Activated CD8-positive, alpha-beta memory T cell treated with anti-CD3 and anti-CD28 coated beads for 48 hours (primary cell): ENCODE measurements around the gene ADM5.
"Not testable (repeated sequence)": the region's sequence is repeated elsewhere in the genome, so short reads cannot be mapped to it uniquely, and the experiment has no call there.

Experiments used
- DNase-seq, 3 experiments: peaks; one replicate each; pipeline ENCODE4 v3.0.0-alpha.2; 2020; ENCODE audit warnings: low read depth in 2 of 3, low spot score in 2 of 3

Gene ADM5

DNA sequence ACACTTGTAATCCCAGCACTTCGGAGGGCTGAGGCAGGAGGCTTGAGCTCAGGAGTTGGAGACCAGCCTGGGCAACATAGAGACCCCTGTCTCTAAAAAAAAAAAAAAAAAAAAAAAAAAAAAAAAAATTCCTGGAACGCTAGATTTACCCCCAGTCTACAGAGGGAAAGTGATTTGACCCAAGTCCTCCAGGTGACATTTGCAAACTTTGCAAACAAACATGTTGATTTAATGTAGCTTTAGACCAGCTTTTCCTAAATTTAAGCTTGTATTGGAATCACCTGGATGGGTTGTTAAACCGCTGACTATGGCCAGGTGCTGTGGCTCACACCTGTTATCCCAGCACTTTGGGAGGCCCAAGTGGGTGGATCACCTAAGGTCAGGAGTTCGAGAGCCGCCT is 10.0 kb downstream of the ADM5 start:
- DNase-seq = no peak

DNA sequence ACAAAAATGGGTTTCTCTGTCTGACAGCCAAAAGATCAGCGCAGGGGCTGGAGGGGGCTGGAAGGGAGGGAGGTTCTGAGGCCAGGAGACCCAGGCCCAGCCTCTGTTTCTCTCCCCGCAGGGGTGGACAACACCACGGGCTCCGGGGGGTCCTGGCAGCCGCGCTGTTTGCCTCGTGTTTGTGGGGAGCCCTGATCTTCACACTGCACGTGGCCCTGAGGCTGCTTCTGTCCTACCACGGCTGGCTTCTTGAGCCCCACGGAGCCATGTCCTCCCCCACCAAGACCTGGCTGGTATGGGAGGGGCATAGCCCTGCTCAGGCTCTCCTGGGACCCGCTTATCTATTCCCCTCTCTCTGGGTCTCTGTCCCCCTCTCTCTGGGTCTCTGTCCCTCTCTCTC is 11.2 kb downstream of the ADM5 start:
- no peak for DNase-seq

DNA sequence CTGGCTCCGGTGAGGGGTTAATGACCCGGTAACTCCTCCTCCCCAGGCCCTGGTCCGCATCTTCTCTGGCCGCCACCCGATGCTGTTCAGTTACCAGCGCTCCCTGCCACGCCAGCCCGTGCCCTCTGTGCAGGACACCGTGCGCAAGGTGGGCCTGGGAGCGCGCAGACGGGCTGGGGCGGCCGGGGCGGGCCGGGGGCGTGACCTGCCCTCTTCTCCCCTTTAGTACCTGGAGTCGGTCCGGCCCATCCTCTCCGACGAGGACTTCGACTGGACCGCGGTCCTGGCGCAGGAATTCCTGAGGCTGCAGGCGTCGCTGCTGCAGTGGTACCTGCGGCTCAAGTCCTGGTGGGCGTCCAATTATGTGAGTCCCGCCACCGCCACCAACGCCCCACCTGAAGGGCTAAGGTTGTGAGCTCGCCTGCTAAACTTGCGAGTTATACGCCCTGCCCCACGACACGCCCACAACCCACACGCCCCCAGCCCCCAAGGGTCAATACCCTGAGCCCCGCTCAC is 11.9 kb downstream of the ADM5 start:
- DNase-seq = no peak

DNA sequence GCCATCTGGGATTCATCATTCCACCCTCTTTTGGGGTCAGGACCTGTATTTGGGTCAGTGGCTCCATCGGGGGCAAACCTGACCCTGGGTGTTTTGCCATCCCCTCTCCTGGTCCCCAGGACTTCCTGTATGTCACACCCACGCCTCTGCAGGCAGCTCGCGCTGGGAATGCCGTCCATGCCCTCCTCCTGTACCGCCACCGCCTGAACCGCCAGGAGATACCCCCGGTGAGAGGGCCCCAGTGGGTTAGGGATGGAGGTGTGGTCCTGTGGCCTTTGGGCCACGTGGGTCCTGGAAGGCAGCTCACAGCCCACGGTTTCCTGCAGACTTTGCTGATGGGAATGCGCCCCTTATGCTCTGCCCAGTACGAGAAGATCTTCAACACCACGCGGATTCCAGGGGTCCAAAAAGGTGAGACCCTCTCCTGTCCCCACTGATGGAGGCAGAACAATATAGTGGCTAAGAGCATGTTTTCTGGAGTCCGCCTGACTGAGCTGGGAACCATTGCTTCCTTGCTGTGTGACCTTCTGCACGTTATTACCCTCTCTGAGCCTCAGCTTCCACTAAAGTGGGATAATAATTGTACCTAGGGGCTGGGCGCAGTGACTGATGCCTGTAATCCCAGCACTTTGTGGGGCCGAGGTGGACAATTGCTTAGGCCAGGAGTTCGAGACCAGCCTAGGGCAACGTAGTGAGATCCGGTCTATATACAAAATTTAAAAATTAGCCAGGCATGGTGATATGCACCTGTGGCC is 15.7 kb downstream of the ADM5 start:
- no peak for DNase-seq

DNA sequence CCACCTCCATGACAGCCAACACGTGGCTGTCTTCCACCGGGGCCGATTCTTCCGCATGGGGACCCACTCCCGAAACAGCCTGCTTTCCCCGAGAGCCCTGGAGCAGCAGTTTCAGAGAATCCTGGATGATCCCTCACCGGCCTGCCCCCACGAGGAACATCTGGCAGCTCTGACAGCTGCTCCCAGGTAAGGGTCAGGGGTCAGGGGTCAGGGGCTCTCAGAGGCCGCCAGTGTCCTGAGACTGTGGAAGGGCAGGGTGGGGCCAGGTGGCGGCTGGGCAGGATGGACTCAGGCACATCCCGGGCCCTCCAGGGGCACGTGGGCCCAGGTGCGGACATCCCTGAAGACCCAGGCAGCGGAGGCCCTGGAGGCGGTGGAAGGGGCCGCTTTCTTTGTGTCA is 16.5 kb downstream of the ADM5 start:
- no peak for DNase-seq

DNA sequence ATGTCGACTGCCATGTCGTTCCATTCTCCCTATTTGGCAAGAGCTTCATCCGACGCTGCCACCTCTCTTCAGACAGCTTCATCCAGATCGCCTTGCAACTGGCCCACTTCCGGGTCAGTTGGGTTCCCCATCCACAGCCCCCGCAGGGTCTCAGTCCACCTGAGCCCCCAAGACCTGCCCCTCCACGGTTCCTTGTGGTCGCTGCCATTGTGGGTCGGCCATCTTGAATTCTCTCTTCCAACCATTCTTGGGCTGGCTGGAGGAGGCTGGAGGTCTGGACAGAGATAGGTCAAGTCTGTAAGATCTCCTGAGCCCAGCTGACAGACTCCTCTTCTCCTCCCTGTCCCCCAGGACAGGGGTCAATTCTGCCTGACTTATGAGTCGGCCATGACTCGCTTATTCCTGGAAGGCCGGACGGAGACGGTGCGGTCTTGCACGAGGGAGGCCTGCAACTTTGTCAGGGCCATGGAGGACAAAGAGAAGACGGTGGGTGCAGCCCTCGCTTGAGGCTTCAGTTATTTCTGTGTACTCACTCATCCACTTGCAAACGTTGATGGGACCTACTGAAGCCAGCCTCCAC is 21.1 kb downstream of the ADM5 start:
- no peak for DNase-seq

DNA sequence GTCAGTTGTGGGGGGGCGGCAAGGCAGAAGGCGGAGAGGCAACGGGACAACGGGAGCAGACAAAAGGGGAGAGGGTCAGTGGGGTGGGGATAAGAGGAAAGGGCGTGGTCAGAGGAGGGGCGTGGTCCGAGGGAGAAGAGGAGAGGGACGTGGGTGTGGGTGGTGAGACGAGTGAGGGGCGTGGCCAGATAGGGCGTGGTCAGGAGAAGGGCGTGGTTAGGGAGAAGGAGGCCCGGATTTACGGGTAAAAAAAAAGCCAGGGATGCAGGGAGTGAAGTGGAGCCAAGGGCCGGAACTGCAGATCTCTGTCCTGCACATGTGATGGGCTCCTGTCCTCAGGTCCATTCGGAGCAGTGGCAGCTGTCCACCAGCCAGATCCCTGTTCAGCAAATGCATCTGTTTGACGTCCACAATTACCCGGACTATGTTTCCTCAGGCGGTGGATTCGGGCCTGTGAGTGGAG is 23.0 kb downstream of the ADM5 start:
- no peak for DNase-seq

DNA sequence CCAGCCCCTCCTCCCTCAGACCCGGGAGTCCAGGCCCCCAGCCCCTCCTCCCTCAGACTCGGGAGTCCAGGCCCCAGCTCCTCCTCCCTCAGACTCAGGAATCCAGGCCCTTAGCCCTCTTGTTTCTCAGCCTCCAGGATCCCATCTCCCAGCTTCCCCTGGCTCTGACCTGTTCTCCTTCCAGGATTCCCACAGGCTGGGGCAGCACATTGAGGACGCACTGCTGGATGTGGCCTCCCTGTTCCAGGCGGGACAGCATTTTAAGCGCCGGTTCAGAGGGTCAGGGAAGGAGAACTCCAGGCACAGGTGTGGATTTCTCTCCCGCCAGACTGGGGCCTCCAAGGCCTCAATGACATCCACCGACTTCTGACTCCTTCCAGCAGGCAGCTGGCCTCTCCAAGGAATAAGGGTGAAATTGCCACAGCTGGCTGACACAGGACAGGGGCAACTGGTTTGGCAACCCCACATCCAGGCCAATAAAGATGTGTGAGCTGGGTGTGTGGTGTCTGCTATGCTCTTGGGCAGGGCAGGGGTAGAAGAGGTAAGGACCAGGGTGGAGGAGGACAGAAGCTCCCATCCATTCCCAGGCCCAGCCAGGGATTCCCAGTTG is 23.9 kb downstream of the ADM5 start:
- no peak for DNase-seq

DNA sequence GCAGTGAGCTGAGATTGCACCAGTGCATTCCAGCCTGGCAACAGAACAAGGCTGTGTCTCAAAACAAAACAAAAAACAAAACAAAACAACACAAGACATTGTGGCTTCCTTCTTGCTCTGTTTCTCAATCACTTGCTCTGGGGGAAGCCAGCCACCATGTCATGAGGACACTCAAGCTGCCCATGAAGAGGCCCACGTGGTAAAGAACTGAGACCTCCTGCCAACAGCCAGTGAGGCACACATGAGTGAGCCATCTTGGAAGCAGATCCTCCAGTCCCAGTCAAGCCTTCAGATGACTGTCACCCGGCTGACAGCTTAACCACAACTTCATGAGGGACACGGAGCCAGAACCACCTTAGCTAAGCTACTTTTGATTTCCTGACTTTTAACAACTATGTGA is 26.8 kb downstream of the ADM5 start:
- no peak for DNase-seq

DNA sequence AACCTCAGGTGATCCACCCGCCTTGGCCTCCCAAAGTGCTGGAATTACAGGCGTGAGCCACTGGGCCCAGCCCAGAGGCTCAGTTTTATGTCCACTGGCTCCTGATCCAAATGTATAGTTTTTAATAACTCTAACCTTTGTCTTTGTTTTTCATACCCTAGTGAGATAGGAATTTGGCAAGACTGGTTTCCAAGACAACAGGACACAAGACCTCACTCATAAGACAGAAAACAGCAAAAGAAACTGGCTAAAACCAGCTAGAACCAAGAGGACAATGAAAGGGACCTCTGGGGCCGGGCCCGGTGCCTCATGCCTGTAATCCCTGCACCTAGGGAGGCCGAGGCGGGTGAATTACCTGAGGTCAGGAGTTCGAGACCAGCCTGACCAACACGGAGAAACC is 29.1 kb downstream of the ADM5 start:
- DNase-seq = no peak

DNA sequence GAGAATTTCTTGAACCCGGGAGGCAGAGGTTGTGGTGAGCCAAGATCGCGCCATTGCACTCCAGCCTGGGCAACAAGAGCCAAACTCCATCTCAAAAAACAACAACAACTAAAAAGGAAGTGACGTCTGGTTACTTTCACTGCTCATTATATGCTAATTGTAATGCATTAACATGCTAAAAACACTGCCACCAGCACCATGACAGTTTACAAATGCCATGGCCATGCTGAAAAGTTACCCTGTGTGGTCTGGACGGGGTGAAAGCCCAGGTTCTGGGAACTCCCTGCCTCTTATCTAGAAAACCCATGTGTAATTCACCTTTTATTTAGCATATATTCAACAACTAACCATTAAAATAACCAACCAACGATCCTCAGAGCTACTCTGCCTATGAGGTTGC is 29.6 kb downstream of the ADM5 start:
- no peak for DNase-seq

DNA sequence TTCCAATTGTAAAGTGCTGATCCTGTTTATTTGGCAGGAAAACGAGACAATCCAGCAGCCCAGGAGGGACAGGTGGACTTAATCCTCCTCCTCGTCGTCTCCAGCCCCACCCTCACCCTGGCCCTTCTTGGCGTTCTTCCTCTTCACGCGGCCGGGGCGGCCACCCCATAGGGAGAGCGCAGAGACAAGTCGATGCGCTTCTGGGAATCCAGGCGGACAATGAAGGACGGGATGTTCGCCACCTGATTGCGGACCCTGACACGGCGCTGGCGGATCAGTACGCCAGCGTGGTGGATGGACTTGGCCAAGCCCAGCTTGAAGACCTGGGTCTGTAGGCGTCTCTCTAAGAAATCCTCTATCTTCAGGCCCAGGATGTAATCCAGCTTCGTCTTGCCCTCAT is 30.0 kb downstream of the ADM5 start:
- DNase-seq = not testable (repeated sequence)

DNA sequence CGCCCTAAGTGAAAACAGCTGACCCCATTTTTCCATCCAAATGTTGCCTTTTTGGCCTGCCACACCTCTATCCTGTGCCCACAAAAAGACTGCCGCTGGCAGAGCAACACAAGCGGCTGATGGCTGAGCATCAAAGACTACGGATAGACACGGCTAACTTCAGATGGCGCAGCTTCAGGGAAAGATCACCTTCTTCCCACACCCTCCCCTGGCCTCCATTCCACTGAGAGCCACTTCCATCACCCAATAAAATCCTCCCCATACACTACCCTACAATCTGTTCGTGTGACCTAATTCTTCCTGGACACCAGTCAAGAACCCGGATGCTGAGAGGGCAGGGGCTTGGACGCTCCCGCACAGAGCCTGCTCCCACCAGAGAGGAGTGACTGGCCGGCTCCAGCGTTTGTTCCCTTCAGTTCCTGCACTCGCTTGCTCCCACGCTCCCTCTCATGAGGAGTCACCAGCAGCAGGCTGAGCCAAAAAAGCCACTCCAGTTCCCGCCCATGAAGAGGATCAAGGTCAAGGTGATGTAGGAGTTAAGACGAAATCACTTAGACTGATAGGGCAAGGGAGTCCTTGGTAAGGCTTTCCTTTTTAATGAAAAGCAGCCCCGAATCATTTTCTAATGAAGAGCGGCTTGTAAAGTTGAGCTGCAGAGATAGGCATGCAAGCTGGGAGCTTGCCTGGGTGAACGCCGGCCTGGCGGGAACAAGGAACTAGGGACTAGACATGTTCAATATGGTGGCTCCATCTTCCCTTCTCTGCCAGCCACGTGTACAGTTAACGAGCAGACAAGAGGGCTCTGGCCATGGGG is 38.0 kb downstream of the ADM5 start:
- no peak for DNase-seq

DNA sequence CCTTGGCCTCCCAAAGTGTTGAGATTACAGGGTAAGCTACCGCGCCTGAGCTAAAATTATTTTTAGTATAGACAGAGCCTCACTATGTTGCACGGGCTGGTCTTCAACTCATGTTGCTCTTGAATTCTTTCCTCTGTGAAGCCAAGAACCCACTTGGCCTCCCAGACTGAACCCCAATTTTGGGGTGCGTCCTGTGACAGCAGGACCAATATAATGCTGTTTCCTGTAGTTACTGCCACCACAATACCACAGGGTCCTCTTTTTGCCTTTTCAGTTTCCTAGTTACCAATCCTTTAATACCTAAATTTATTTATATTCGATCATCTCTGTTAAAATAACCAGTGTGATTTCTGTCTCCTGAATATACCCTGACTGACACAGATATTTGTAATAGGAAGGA is 40.8 kb downstream of the ADM5 start:
- no peak for DNase-seq

DNA sequence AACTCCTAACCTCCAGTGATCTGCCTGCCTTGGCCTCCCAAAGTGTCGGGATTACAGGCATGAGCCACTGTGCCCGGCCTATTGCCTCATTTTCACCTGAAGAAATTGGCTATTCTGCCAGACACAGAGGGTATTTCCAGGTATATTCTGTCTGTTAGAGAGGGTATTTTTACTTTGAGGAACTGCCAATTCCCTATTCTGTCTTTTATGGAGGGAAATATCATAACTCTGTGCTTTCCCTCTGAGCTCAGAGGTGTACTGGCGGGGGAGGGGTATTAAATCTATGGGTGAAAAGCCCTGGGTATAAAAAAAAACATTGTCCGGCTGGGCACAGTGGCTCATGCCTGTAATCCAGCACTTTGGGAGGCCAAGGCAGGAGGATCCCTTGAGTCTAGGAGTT is 48.9 kb downstream of the ADM5 start:
- no peak for DNase-seq

DNA sequence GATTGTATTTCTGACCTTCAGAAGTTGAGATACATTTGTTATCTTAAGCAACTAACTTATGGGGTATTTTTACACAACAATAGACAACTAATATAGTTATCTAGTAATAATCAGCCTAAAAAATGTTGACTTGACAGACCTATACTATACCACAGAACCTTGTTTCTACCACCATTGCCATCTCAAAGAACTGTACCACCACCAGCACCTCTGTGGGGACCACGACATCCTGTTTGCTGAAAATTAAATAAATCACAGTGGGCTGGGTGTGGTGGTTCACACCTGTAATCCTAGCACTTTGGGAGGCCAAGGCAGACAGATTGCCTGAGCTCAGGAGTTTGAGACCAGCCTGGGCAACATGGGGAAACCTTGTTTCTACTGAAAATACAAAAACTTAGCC is 49.7 kb downstream of the ADM5 start:
- no peak for DNase-seq

DNA sequence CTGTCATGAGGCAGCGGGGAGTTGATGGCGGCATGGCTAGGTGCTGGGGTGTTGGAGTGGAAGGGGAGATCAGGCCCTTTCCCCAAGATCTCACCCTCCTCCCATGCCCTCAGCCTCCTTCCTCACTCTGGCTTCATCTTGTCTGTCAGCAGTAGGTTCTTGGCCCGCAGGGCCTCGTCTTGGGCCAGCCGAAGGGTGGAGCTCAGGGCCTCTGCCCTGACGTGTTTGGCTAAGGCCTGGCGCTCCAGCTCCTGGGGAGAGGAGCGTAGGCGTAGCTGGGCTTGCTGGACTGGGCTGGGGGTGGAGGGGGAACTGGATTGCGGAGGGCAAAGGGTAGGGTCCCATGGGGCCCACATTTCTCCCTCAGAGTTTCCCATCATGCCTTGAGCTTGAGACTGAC is 50.5 kb downstream of the ADM5 start:
- DNase-seq = no peak
